Measurements from ENCODE around the gene HECTD1. TPM values are rescaled to one million over a fixed set of nuclear protein-coding genes. Genes with fewer than 3 reads are reported as not detected.

HECTD1 gene
- total and polyA plus RNA-seq, 10 of the 15 experiments (the other 5 are each of a cell fraction or from before 2014, with no cell fraction given) = 27.3 to 116 (median 57.7) TPM

DNA sequence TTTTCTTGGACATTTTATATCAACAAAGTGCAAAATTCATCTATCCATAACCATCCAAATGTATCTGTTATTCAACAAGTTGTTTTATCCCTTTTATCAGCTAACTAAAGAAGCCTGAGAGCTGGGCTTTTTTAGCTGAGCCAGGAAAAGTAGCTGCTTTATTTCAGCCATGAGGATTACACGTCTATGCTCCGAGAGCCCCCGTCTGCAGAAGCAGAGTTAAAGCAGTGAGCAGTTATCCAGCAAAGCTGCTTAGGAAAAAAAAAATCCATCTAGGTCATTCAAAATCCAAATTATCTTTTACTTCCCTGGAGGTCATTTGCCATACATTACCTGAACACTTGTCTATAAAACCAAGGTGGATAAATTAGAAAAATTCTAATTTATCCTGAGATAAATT lies 15.7 kb upstream of the HECTD1 start:
- Histone ChIP-seq H2AFZ (ENCODE audit: control insufficient read depth, low read depth, low read length) (no peak overlapping the region), H3K79me2 (ENCODE audit: control insufficient read depth, insufficient read depth, low read length) (no peaks in the 10 kb centered on the region), H3K27me3 (replicated peaks in 1 of 2; ENCODE audit: control insufficient read depth in 2 of 2, insufficient read depth in 2 of 2, low read length in 1 of 2) (no peaks in the 10 kb centered on the region), H3K4me2 (ENCODE audit: control insufficient read depth, insufficient read depth) (no peak overlapping the region), H3K9ac (ENCODE audit: control insufficient read depth, insufficient read depth, low read length) (no peak overlapping the region), H3K4me3 (no peak overlapping the region), H3K36me3 (ENCODE audit: control insufficient read depth in 2 of 2, insufficient read depth in 2 of 2, low read length in 1 of 2) (no peaks in the 10 kb centered on the region), H3K4me1 (ENCODE audit: control insufficient read depth, insufficient read depth, low read length) (peaks cover 2% of the 10 kb centered on the region; the same call in 1 of the 2 replicates), H3K27ac (ENCODE audit: control insufficient read depth, insufficient read depth) (no peak overlapping the region), H3K9me3 (replicated peaks; ENCODE audit: control insufficient read depth, insufficient read depth, low read length) (no peaks in the 10 kb centered on the region), H4K20me1 (ENCODE audit: control insufficient read depth, insufficient read depth) (no peaks in the 10 kb centered on the region)
- 96% methylated on average over 3 of the region's 3 CpGs for WGBS (ENCODE audit: insufficient coverage, insufficient replicate concordance, low lambda C conversion rate, missing lambda C conversion rate)
- no TSS peak for BruUV-seq (replicated peaks)
- ATAC-seq = no peak
- CTCF ChIA-PET = no interaction called here
- TF ChIP-seq LARP7 (IDR thresholded peaks at IDR 0.05) (no peak), SMC3 (IDR thresholded peaks at IDR 0.05; ENCODE audit: borderline replicate concordance, low read length) (no peak), YY1 (IDR thresholded peaks at IDR 0.05; ENCODE audit: low read depth, low read length) (no peak), MEF2B (IDR thresholded peaks at IDR 0.05; ENCODE audit: partially characterized antibody, poor library complexity, severe bottlenecking) (no peak)
- SMC1A ChIA-PET (ENCODE audit: uncharacterized antibody, unreplicated experiment) = interaction anchor here (0.8 to 1.1 kb wide), 3 partner anchors 9 to 20 kb away, joined by 3 to 4 read pairs (median 3); no protein-coding TSS in a partner anchor
- POLR2A ChIA-PET = no interaction called here
- RAD21 ChIA-PET (ENCODE audit: unreplicated experiment) = no interaction called here
- no peak for DNase-seq (ENCODE audit: low read depth, low spot score)
- intact Hi-C loops (cut with micrococcal nuclease; ENCODE audit: unreplicated experiment) (no loop called here), in situ Hi-C loops (cut with MboI) (no loop called here)
- no peak for FAIRE-seq

DNA sequence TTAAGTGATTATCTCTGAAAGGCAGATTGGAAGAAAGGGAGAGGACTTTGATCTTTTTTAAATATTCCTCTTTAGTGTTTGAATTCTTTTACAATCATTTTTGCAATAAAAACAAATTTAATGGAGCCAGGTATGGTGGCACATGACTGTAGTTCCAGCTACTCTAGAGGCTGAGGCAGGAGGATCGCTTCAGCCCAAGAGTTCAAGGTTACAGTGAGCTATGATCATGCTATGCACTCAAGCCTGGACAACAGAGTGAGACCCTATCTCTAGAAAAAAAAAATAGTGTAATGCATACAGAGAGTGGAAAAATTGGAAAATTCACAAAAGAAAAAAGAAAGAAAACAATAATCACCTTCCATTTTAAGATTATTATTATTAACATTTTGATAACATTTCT lies 15.2 kb upstream of the HECTD1 start:
- Histone ChIP-seq H3K9ac (ENCODE audit: control insufficient read depth, insufficient read depth, low read length) (no peak overlapping the region), H3K9me3 (replicated peaks; ENCODE audit: control insufficient read depth, insufficient read depth, low read length) (no peaks in the 10 kb centered on the region), H4K20me1 (ENCODE audit: control insufficient read depth, insufficient read depth) (no peaks in the 10 kb centered on the region), H3K4me1 (ENCODE audit: control insufficient read depth, insufficient read depth, low read length) (no peaks in the 10 kb centered on the region), H3K36me3 (ENCODE audit: control insufficient read depth in 2 of 2, insufficient read depth in 2 of 2, low read length in 1 of 2) (no peaks in the 10 kb centered on the region), H3K4me2 (ENCODE audit: control insufficient read depth, insufficient read depth) (no peak overlapping the region), H2AFZ (ENCODE audit: control insufficient read depth, low read depth, low read length) (no peak overlapping the region), H3K27ac (ENCODE audit: control insufficient read depth, insufficient read depth) (no peak overlapping the region), H3K27me3 (replicated peaks in 1 of 2; ENCODE audit: control insufficient read depth in 2 of 2, insufficient read depth in 2 of 2, low read length in 1 of 2) (no peaks in the 10 kb centered on the region), H3K79me2 (ENCODE audit: control insufficient read depth, insufficient read depth, low read length) (no peaks in the 10 kb centered on the region), H3K4me3 (no peak overlapping the region)
- 93% methylated on average over 1 of the region's 1 CpG for WGBS (ENCODE audit: insufficient coverage, insufficient replicate concordance, low lambda C conversion rate, missing lambda C conversion rate)
- ChIA-PET SMC1A (ENCODE audit: uncharacterized antibody, unreplicated experiment) (interaction anchor here (0.7 to 1.1 kb wide), 3 partner anchors 11 to 21 kb away, joined by 3 to 4 read pairs (median 3); no protein-coding TSS in a partner anchor), CTCF (no interaction called here), POLR2A (no interaction called here), RAD21 (ENCODE audit: unreplicated experiment) (no interaction called here)
- no peak for TF ChIP-seq LARP7 (IDR thresholded peaks at IDR 0.05)
- TF ChIP-seq, protein P1, sequence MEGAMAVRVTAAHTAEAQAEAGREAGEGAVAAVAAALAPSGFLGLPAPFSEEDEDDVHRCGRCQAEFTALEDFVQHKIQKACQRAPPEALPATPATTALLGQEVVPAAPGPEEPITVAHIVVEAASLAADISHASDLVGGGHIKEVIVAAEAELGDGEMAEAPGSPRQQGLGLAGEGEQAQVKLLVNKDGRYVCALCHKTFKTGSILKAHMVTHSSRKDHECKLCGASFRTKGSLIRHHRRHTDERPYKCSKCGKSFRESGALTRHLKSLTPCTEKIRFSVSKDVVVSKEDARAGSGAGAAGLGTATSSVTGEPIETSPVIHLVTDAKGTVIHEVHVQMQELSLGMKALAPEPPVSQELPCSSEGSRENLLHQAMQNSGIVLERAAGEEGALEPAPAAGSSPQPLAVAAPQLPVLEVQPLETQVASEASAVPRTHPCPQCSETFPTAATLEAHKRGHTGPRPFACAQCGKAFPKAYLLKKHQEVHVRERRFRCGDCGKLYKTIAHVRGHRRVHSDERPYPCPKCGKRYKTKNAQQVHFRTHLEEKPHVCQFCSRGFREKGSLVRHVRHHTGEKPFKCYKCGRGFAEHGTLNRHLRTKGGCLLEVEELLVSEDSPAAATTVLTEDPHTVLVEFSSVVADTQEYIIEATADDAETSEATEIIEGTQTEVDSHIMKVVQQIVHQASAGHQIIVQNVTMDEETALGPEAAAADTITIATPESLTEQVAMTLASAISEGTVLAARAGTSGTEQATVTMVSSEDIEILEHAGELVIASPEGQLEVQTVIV (IDR thresholded peaks at IDR 0.05; ENCODE audit: borderline replicate concordance, partially characterized antibody) = no peak
- in situ Hi-C loops (cut with MboI) = no loop called here
- FAIRE-seq (no peak), DNase-seq (ENCODE audit: low read depth, low spot score) (no peak), ATAC-seq (no peak)
- intact Hi-C loops (cut with micrococcal nuclease; ENCODE audit: unreplicated experiment) = no loop called here
- no TSS peak for BruUV-seq (replicated peaks)
